Stimulated activated CD4-positive, alpha-beta T cell treated with anti-CD3 and anti-CD28 coated beads, Interleukin-2, amount 100 ng/mL, for 4 hours (primary cell): Measurements from ENCODE around the gene CRAT.

Experiments used
- DNase-seq: peaks from one replicate; pipeline ENCODE4 v3.0.0-alpha.2; 2020; ENCODE audit warnings: low read depth

CRAT gene

DNA sequence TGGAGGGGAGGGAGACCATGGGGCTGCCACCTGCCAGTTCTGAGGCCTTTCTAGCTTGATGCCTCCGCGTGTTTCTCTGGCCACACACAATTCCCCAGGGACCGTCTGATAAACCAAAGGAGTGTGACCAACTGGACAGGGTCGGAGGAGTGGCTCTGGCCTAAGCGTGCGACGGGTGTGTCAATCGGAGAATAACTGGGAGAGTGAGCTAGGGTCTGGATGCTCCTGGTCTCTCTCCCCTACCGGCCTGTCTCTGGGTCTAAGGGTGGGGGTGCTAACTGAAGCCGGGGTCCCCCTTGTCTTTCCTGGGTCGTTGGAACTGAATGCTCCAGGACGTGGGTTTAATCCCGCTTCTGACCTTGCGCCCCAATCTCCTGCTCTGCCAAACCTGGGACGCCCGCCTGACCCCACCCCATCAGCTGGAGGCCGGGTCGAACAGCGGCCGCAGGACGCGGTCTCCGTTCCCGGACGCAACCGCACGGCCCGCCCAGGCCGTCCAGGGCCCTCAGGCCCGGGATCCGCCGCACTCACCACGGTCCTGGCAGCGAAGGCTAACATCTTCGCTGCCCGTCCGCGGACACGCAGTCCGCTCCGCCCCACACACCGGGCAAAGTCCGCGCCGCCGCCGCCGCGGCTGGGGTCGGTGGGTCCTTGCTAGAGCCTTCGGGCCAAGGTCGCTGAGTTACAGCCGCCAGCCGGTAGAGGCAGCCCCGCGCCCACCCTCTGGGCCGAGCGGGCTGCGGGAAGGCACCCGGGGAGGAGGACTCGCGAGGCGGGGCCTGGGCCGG lies 447 bp downstream of the CRAT start:
- DNase-seq: no peak

DNA sequence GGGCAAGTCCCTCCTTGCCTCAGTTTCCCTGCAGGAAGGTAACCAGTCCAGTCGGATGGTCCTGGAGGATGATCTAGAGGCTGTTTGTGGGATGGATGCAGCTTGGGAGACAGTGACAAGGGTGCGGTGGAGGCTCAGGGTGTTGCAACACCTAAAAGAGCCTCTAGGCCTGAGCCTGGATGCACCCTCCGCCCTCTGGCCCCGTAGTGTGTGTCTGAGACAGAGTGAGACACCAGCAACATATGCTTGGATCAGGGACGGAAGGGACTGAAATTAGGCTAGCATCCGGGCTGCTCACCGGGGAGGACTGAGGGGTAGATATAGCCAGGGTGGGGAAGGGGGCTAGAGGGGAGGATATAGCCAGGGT lies 1.1 kb downstream of the CRAT start:
- no peak for DNase-seq

DNA sequence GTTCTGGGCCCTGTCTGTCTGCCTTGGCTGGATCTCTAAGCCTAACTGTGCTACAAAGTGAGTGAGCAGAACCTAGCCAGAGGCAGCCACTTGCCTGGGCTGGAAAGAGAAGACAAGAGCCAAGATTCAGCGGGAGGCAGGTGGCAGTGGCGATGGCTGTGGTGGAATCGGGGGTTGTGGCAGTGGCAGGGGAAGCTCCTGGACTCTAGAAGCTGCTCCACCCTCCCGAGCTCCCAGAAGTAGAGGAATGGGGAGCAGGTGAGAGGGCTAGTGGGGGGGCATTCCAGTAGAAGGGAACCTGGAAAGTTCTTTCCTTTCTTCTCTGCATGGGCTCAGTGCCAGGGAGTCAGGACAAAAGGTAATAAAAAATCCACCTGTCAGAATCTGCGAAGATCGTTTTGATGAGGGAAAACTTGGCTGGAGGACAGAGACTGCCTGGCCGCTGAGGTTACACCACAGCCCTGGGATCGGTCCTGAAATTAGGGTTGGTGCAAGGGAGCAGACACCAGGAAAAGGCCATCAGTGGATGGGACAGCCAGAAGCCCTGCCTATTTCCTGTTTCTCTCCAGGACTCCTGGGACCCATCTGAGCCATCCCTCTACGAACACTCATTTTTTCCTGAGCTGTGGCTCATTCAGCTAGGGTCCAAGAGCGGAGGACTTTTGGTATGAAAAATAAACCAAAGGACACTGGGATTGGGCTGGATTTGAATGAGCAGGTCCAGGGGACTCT lies 1.6 kb downstream of the CRAT start:
- no peak for DNase-seq

DNA sequence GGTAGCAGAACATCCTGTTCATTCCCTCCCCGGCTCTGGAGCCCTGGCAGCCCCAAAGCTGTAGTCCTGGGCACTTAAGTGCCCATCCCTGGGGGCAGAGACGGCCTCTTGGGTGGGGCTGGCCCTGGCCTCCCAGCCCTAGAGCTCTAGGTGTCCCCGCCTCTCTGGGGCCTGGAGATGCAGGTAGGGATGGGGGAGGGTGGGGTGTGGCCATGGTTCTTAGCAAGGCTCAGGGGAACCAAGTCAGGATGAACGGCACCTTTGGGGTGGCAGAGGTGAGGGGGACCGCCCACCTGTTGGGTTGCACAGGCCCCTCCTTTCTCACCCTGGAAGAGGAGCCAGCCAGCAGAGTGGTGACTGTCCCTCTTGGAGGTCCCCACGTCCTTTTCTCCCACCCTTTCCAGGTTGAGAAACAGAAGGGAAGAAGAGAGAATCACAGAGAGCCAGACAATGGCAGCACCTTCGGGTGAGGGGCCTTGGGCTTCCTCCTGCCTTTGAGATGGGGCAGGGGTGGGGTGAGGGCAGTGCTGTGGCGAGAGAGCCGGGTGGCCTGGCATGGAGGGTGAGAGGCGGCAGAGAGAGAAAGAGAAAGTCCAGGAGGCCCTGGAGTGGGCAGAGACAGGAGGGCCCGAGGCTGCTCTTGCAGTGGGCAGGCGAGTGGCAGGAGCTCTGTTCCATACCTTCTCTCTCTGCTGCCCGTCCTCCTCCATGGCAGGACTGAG lies 2.3 kb downstream of the CRAT start:
- DNase-seq: no peak

DNA sequence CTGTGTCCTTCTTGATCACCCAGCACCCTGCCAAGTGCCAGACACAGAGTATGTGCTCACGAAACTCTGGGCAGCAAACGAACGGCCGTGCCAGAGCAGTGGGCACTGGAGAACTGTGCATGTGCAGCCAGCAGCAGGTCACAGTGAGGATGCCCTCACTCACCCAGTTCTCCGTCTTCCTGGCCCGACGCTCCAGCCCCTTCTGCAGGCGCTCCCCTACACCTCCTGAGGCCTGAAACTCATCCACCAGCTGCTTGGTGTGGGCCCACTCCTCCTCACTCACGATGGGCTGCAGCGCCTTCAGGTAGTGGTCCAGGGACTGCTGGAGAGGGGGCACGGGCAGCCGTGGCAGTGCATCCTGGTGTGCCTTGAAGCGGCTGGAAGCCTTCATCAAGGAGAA lies 2.9 kb downstream of the CRAT start:
- DNase-seq: no peak

DNA sequence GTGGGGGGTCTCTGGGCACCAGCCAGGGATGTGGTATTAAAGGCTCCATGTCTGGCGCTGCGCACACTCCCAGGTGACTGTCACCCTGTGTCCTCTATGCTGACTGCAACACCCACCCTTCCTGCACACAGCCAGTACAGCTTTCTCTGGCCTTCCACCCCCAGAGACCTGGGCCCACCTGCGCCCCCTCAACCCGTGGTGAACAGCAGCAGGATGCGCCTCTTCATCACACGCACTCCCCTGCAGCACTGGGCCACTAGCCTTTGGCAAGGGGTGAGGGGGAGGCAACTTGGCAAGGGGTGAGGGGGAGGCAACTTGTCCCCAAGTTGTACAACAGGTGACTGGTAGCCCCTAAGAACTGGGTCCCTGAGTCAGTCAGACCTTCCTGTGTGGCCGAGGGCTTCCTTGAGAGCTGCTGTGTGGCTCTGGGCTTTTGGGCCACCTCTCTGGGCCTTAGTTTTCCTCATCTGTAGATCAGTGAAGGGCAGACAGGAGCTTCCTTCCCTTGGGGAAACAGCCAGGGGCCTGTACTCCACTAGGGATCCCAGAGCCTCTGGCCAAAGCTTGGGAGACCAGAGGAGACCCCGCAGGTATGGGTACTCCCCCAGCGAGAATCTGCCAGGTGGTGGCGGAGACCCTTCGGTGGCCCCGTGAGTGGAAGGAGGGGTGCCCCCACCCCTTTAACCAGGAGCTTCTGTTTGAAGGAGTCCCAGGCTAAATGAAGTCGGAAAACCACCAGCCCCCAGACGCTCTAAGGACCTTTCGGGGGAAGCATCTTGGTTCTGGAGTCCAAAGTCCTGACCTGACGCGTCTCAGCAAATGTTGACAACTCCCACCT lies 4.5 kb downstream of the CRAT start:
- no peak for DNase-seq

DNA sequence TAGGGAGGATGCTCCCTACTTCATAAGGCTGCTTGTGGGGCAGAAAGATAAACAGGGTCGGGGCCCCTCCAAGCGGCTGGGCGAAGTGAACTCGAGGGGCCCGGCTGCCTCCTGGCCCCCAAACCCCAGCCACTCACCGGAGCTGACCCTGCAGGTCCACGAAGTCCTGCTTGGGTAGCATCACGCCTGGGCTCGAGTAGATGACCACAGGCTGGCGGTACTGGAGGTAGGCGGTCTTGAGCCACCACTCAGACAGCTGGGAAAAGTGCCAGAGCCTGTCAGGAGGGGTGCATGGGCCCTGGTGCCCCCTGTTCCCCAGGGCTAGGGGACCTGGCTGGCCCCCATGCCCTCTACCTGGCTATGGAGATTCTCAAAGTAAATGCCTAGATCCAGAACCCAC lies 6.5 kb downstream of the CRAT start:
- no peak for DNase-seq

DNA sequence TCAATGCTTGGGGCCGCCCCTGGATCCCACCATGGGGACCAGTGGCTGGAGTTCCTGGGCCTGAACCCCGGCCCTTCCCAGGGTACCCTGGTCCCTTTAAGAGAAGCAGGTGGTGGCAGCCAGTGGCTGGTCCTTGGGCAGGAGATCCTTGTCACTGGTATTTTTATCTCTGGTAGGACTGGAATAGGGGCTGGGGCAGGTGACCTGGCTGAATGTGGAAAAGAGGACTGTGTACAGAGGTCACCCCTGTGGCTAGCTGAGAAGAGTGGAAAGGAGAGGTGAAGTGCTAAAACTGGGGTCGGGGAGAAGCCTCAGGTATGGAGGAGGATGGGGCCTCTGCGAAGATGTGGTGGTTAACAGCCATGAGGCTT lies 7.0 kb downstream of the CRAT start:
- no peak for DNase-seq

DNA sequence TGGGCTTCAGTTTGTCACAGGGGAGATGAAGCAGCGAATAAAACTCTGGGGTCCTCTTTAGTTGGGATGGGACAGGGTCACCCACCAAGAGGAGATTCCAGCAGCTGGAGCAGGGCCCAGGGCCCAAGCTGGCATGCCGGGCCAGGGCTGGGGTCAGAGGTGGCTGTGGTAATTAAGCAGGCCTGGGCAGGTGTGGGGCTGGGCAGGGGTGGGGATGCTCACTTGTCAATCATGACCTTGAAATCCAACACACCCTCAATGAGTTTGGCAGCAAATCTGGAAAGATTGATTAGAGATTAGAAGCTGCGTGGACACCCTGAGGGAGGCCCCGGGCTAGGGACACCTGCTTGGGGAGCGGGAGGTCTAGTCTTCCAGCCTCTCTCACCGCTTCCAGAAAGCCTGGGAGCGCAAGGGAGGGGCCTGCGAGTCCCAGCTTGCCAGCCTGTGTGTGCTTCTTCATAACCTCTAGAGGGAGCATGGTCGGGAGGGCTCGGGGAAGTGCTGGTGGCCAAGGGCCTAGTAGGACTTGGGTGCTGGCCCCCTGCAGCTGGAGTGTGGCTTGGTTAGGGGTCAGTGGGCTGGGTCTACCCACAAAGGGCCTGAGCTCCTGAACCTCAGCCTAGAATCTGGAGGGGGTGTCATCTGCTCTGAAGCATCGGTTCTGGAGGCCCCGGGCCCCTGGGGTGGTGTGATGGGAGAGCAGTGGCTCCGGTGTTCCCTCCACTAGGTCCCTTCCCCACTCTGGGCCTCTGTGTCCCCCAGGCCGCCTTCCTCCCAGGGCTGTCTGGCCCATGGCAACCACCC lies 7.6 kb downstream of the CRAT start:
- DNase-seq: no peak

DNA sequence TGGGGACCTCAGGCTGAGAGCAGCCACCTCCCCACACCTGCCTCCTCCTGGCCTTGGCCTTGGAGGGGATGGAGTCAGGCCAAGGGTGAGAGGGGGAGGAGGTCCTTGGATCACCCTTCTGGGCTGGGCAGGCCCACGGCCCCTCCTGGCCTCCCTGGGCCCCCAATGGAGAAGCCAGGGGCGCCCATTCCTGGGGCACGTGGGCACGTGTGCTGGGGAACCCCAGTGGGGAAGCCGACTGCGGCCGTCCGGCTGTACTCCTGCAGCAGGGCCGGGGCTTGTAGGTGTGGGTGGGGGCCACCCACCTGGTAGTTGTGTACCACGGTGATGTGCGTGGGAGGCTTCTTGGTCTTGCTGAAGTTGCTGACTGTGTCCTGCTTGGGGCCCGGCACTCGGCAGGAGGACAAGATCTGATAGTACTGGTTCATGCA lies 8.5 kb downstream of the CRAT start:
- no peak for DNase-seq

DNA sequence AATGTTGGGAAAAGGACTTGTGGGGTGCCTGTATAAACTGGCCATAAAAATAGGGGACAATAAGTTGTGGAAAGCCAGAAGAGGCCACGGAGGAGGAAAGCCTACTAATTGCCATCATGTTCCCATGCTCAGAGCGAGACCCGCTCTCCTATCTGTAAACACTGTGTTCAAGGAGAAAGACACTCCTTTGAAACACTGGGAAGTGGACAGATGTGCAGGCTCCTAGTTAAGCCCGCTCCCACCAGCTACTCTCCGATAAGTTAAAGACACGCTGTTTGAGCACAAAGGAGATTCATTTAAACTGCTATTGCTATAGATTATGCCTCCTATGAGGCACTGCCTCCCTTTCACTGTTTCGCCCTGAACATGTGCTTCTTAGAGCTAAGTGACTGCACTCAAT lies 9.3 kb downstream of the CRAT start:
- no peak for DNase-seq

DNA sequence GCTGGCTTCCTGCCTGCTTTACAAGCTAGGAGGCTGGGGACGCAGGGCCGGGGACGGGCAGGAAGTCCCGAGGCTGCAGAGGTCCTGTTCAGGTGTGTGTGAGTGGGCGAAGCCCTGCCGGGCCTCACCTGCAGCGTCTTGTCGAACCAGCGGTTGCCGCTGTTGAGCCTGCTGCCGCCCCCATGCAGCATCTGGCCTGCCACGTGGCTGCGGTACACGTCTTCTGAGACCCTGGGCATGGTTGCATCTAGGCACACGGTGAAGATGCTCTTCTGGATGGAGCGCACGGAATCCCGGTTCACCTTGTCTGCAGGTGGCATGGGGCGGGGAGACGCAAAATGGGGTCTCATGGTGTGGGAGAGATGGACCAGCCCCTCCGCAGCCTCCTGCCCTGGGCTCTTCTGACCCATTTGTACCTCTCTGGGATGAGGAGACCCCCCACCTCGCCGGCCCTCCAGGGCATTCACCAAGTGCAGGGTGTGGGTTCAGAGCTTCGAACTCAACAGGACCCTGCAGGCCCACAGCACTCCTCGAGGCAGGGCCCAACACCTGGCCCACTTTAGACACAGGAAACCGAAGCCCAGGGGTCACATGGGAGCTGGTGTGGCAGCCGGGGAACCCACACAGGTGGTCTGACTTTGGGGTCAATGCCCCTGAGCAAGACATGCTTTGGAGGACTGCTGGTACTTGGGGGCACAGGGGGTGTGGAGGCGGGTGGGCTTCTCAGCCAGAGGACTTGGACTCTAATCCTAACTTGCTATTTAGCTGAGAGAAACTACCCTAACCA lies 10.0 kb downstream of the CRAT start:
- no peak for DNase-seq

DNA sequence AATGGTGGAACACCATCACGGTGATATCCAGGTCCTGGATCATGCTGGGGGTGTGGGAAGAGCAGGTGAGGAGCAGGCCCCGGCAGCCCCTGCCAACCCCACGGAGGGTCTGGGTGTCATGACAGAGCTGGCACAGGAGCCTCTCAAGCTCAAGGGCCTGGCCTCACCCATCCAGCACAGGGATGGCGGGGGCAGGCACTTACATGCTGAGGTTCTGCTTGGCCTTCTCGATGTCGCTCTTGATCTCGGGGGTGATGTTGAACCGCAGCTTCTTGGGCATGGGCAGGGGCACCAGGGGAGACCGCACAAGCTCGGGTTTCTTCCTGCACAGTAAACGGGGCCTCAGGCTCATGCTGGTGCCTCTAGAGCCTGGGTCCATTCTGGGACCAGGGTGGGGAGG lies 12.3 kb downstream of the CRAT start:
- DNase-seq: no peak

DNA sequence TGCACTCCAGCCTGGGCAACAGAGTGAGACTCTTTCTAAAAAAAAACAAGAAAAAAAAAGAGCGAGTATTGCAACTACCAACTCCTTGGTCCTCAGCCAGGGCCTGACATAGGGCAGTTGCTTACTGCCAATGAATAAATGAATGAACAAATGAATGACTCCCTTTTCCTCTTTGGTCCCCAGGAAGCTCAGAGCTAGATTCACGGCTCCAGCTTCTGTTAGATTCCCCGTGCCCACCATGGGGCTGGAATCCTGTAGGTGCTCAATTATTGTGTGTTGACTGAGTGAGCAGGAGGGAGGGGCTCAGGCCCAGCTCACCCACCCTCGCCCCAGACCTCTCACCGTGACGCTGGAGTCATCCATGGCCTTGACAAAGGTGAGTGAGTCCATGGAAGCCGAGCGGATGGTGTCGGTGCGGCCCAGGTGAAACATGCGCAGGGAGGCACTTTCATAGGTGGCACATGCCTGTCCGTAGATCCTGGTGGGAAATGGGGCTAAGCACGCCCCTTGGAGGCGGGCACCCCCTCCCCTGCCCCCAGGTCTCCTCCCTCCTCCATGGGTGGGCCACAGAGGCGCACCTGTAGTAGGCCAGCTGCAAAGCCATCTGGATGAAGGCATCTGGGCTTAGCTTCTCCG lies 12.8 kb downstream of the CRAT start:
- no peak for DNase-seq

DNA sequence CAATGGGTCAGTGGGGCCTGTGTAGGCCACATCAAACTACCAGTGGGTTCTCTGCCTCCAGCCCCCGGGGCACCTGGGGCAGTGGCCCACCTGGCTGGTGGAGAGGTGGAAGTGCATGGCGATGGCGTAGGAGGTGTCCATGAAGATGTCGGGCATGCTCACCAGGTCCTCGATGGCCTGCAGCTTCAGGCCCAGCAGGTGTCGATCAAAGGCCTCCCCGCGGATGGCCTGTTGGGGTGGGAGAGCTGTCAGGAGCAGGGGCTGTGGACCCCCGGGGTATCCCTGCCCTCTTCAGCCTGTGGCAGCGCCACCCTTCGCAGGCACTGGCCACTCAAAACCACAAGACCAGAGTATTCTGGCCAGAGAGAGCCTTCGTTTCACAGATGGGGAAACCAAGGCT lies 14.7 kb downstream of the CRAT start:
- DNase-seq: no peak

DNA sequence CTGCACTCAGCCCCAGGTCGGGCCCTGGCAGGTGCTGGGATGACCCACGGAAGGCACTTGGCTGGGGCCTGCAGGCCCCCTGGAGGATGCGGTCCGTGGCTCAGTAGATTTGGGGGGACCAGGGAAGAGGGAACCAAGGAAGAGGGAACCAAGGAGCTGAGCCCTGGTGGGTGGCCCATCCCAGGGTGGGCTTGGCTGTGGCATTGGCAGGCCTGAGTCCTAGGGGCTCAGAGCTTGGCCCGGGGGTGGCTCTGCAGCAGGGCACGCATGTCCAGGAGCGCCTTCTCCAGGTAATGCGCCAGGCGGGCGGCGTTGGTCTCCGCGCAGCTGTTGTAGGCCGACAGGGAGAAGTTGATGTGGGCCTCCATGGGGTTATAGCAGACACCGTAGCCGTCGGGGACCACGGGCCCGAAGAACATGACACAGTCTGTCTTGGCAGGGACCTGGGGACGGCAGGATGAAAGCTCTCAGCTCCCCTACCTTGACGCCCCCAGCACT lies 15.4 kb downstream of the CRAT start:
- no peak for DNase-seq

DNA sequence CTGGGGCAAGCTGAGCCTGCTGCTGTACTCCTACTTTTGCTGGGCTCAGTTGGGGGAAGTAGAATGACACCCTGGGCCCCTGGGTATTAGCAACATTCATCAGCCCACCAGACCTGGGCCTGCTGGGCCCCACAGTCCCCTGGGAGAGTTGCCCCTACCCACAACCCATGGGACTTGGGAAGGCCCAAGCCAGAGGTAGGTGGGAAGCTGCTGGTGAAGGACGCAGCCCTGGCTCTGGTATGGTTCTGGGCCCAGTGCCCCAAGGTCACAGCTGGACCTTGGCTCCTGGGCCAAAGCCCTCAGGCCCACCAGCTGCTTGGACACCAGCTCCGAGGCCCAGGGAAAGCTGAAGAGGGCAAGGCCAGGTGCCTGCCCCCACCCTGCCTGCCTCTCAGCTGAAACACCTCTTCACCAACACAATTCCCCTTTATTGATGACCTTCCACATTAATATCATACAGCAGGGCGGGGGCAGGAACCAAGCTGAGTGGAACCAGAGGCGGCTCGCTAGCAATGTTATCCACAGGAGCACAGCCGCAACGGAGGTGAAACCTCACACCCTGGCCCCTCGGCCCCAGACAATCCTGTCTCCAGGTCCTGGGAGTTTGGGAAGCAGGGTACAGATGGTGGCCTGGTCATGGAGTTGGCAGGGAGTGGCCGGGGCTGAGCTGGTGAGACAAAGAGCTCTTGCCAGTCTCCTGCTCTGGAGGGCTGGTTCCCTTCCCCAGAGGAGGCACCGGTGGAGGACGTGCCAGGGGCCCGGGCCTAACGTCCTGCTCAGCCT lies 16.0 kb downstream of the CRAT start:
- DNase-seq: no peak

DNA sequence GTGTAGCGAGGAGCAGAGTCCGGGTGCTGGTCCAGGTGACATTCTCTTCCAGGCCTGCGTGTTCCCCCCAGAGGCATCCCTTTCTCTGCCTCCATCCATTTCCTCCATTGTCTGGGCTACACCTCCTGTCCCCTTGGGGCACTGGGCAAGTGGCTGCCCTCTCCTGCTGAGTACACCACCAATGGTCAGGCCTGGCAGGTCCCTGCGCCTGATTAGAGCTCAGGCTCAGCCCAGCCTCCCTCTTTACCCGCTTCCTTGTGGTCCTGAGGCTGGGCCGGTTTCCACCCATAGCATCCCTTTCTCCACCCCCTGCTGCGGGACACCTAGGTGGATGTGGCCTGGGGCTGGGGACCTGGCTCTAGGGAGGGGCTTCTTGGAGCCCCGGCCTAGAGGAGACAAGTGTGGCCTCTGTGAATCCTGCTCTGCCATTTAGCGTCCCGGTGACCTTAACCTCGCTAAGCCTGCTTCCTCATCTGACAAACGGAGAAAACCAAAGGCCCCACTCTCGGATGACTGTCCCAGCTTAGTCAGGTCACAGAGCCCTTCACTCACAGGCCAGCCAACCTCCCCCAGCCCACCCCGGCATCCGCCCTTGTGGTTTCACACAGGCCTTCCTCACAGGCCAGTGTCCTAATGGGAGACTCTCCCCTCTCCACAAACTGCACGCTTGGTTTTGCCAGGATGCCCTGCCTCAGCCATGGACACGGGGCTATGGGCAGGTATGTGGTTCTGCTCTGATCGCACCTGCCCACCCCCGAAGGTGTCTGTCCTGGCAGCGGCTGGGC lies 16.8 kb downstream of the CRAT start:
- no peak for DNase-seq
